Stomach (tissue), 4 donors: ENCODE data around the gene PODXL2.

ENCODE experiments used
- EP300 ChIP-seq: sonication (generic); formaldehyde crosslinking; IDR thresholded peaks from one replicate; pipeline ENCODE4 v1.6.1; 2017; ENCODE audit warnings: antibody characterized with exemption
- POLR2A ChIP-seq, 4 donors: fragments of 450-650 bp; IDR thresholded peaks; one replicate each; pipeline ENCODE4 v1.6.1; 2016; ENCODE audit warnings: antibody characterized with exemption in 4 of 4, control low read depth in 2 of 4, mild to moderate bottlenecking in 1 of 4, moderate library complexity in 1 of 4
- POLR2AphosphoS5 ChIP-seq, 3 donors: sonication (generic); formaldehyde crosslinking; IDR thresholded peaks; one replicate each; pipeline ENCODE4 v1.6.1; 2016; ENCODE audit warnings: antibody characterized with exemption in 3 of 3
- TF ChIP-seq, protein P1 (sequence below), 7 experiments: fragments of 450-650 bp in 4 of 7; fragments of 200-600 bp in 3 of 7; sonication (generic) in 3 of 7; IDR thresholded peaks; one replicate each; pipeline ENCODE4 v1.5.1; 2016 to 2019; ENCODE audit warnings: antibody characterized with exemption in 7 of 7, control low read depth in 2 of 7, mild to moderate bottlenecking in 1 of 7

DNA sequence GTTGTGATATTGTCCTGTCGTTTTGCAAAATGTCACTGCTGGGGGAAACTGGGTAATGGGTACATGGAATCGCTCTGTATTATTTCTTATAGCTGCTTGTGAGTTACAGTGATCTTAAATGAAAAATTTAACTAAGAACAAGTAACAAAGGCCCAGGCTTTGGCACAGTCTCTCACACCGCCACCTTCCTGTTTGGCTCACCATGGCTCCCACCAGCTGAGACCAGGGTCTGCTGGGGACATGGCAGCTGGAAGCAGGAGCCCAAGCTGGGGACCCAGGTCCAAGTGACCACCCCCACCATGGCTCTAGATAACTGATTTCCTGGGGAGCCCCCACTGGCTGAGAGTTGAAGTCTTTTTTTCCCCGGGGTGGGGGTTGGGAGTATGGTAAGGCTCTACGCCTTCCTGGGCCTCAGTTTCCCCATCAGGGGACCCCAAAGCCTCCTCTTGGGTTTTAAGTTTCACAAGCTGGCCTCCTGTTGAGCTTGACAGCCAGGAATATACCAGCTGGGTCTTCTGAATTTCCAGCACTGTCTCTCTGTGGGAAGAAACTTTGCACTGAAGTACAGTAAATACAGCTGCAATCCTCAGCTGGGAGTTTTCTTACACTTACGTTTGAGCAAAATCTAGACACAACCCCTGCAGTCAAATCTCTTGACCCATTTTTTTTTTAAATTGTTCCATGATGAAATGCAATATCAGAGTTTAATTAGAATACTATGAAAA lies 69.9 kb downstream of the PODXL2 start:
- TF ChIP-seq, protein P1, sequence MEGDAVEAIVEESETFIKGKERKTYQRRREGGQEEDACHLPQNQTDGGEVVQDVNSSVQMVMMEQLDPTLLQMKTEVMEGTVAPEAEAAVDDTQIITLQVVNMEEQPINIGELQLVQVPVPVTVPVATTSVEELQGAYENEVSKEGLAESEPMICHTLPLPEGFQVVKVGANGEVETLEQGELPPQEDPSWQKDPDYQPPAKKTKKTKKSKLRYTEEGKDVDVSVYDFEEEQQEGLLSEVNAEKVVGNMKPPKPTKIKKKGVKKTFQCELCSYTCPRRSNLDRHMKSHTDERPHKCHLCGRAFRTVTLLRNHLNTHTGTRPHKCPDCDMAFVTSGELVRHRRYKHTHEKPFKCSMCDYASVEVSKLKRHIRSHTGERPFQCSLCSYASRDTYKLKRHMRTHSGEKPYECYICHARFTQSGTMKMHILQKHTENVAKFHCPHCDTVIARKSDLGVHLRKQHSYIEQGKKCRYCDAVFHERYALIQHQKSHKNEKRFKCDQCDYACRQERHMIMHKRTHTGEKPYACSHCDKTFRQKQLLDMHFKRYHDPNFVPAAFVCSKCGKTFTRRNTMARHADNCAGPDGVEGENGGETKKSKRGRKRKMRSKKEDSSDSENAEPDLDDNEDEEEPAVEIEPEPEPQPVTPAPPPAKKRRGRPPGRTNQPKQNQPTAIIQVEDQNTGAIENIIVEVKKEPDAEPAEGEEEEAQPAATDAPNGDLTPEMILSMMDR (IDR thresholded peaks at IDR 0.05), result no peak
- TF ChIP-seq EP300, result no peak
- no peak for TF ChIP-seq POLR2A (IDR thresholded peaks at IDR 0.05)
- no peak for TF ChIP-seq POLR2AphosphoS5 (IDR thresholded peaks at IDR 0.05)
